CD4-positive, alpha-beta T cell treated with Interleukin-10 for 1 hour (primary cell): ENCODE measurements around the gene MPV17.
"Not testable (repeated sequence)": the region's sequence is repeated elsewhere in the genome, so short reads cannot be mapped to it uniquely, and the experiment has no call there.

Experiments used
- DNase-seq: peaks from one replicate; pipeline ENCODE4 v3.0.0-alpha.2; 2020

MPV17 gene

GRCh38 chr2:27296481-27296880 is 26.4 kb downstream of the MPV17 start:
- no peak for DNase-seq

- no peak for DNase-seq
Observed at GRCh38 chr2:27294928-27295327, 28.0 kb downstream of the MPV17 start.

- DNase-seq: no peak
Observed at GRCh38 chr2:27291865-27292264, 31.0 kb downstream of the MPV17 start.

GRCh38 chr2:27290549-27290948 is 32.3 kb downstream of the MPV17 start:
- DNase-seq: no peak

GRCh38 chr2:27288610-27289009 is 34.3 kb downstream of the MPV17 start:
- DNase-seq: no peak

GRCh38 chr2:27285481-27285880 is 37.4 kb downstream of the MPV17 start:
- DNase-seq: no peak

- DNase-seq: no peak
Observed at GRCh38 chr2:27284996-27285395, 37.9 kb downstream of the MPV17 start.

GRCh38 chr2:27282892-27283291 is 40.0 kb downstream of the MPV17 start:
- DNase-seq: no peak

GRCh38 chr2:27281855-27282559 is 40.9 kb downstream of the MPV17 start, which contains the start of gene TRIM54:
Gene TRIM54, plus strand, starts transcription at chr2:27282429. Its CDS starts 303 bp downstream, at chr2:27282732.
- DNase-seq: no peak

- no peak for DNase-seq
Observed at GRCh38 chr2:27281442-27281841, 41.5 kb downstream of the MPV17 start.

GRCh38 chr2:27280826-27281225 is 42.1 kb downstream of the MPV17 start:
- no peak for DNase-seq

- DNase-seq: no peak
Observed at GRCh38 chr2:27278010-27278409, 44.9 kb downstream of the MPV17 start.

- DNase-seq: no peak
Observed at GRCh38 chr2:27275211-27276150, 47.4 kb downstream of the MPV17 start, which contains the start of gene DNAJC5G. Gene DNAJC5G, plus strand, starts transcription at chr2:27275433. Its CDS starts 1,296 bp downstream, at chr2:27276729.

- DNase-seq: not testable (repeated sequence)
Observed at GRCh38 chr2:27272537-27273522, 50.1 kb downstream of the MPV17 start.

- no peak for DNase-seq
Observed at GRCh38 chr2:27271631-27272340, 51.1 kb downstream of the MPV17 start.

GRCh38 chr2:27270670-27271069 is 52.2 kb downstream of the MPV17 start:
- no peak for DNase-seq

GRCh38 chr2:27270131-27270530 is 52.8 kb downstream of the MPV17 start:
- DNase-seq: no peak

GRCh38 chr2:27268296-27268695 is 54.6 kb downstream of the MPV17 start:
- not testable (repeated sequence) for DNase-seq

GRCh38 chr2:27265536-27265870 is 57.4 kb downstream of the MPV17 start:
- DNase-seq: no peak

- peak; percentile 73 for DNase-seq
Observed at GRCh38 chr2:27264753-27265535, 58.0 kb downstream of the MPV17 start.

- DNase-seq: no peak
Observed at GRCh38 chr2:27264253-27264752, 58.6 kb downstream of the MPV17 start.
